Keratinocyte (primary cell): Measurements from ENCODE around the gene ST6GALNAC5. TPM values are rescaled to one million over a fixed set of nuclear protein-coding genes. Genes with fewer than 3 reads are reported as not detected.
A peak's percentile ranks its signal among the peaks of the same experiment; 100 is the strongest.

Experiments
- DNase-seq: peaks from one replicate; pipeline ENCODE4 v3.0.0-alpha.2; 2011; ENCODE audit warnings: low read depth, missing footprints, low spot score
- FAIRE-seq: peaks from 2 replicates; lab custom pipeline; 2011; peaks lifted over from hg19 to GRCh38; lab: Jason Lieb, UNC
- H2AFZ ChIP-seq: 2 replicates; pipeline ENCODE4 v1.6.0; 2012; ENCODE audit warnings: low read length, control low read depth, inconsistent platforms; ENCODE audit not compliant: control insufficient read depth
- H3K27ac ChIP-seq: 2 replicates; pipeline ENCODE4 v1.5.1; 2011; ENCODE audit warnings: low read length; ENCODE audit not compliant: control insufficient read depth, insufficient read depth
- H3K27me3 ChIP-seq: 3 replicates; pipeline ENCODE4 v1.6.0; 2011; ENCODE audit warnings: low read length; ENCODE audit not compliant: control insufficient read depth, insufficient read depth; ENCODE audit errors: extremely low read depth
- H3K36me3 ChIP-seq, 2 experiments: 2 replicates in 1 of 2; 3 replicates in 1 of 2; pipeline ENCODE4 v1.5.1; 2011; ENCODE audit warnings: low read length in 2 of 2, mild to moderate bottlenecking in 1 of 2; ENCODE audit not compliant: control insufficient read depth in 2 of 2, insufficient read depth in 2 of 2; ENCODE audit errors: extremely low read depth in 1 of 2
- H3K4me1 ChIP-seq: 3 replicates; pipeline ENCODE4 v1.5.1; 2011; ENCODE audit warnings: low read length; ENCODE audit not compliant: control insufficient read depth, insufficient read depth; ENCODE audit errors: extremely low read depth
- H3K4me2 ChIP-seq: 3 replicates; pipeline ENCODE4 v1.6.0; 2011; ENCODE audit warnings: low read depth, low read length; ENCODE audit not compliant: control insufficient read depth, insufficient read depth; ENCODE audit errors: extremely low read depth
- H3K4me3 ChIP-seq, 3 experiments: fragments of 200-600 bp in 1 of 3; sonication (generic) in 1 of 3; 2 replicates in 2 of 3; 3 replicates in 1 of 3; pipeline ENCODE4 v1.5.1; 2011 to 2016; ENCODE audit warnings: low read length in 3 of 3, mild to moderate bottlenecking in 3 of 3, control low read depth in 2 of 3, inconsistent platforms in 1 of 3, low read depth in 1 of 3, mixed read lengths in 1 of 3, mixed run types in 1 of 3, moderate library complexity in 1 of 3; ENCODE audit not compliant: control insufficient read depth in 2 of 3, insufficient read depth in 2 of 3; ENCODE audit errors: extremely low read depth in 1 of 3
- H3K79me2 ChIP-seq: 2 replicates; pipeline ENCODE4 v1.6.0; 2012; ENCODE audit warnings: low read length; ENCODE audit not compliant: control insufficient read depth, insufficient read depth
- H3K9ac ChIP-seq: 3 replicates; pipeline ENCODE4 v1.6.0; 2011; ENCODE audit warnings: low read length; ENCODE audit not compliant: control insufficient read depth, insufficient read depth; ENCODE audit errors: extremely low read depth
- H3K9me1 ChIP-seq: 3 replicates; pipeline ENCODE4 v1.6.0; 2011; ENCODE audit warnings: low read length; ENCODE audit not compliant: control insufficient read depth, insufficient read depth; ENCODE audit errors: extremely low read depth
- H3K9me3 ChIP-seq: 2 replicates; pipeline ENCODE4 v1.5.1; 2012; ENCODE audit warnings: low read depth, low read length; ENCODE audit not compliant: control insufficient read depth
- H4K20me1 ChIP-seq: 3 replicates; pipeline ENCODE4 v1.6.0; 2011; ENCODE audit warnings: low read length; ENCODE audit not compliant: control insufficient read depth, insufficient read depth; ENCODE audit errors: extremely low read depth
- CTCF ChIP-seq, 3 experiments: IDR thresholded peaks in 1 of 3; conservative IDR thresholded peaks in 1 of 3; optimal IDR thresholded peaks in 1 of 3; 2 replicates in 2 of 3; 3 replicates in 1 of 3; pipeline versions ENCODE3 to v1.5.1; 2011; ENCODE audit warnings: low read length in 3 of 3, mild to moderate bottlenecking in 3 of 3, moderate library complexity in 2 of 3, control low read depth in 1 of 3, inconsistent platforms in 1 of 3; ENCODE audit not compliant: insufficient read depth in 2 of 3; ENCODE audit errors: extremely low read depth in 1 of 3
- EZH2 ChIP-seq: IDR thresholded peaks from one replicate; pipeline ENCODE4 v1.6.1; 2012; ENCODE audit warnings: inconsistent platforms, mild to moderate bottlenecking, low read length, moderate library complexity
- dilution Hi-C: fragments of 300-500 bp; cut with MboI; formaldehyde crosslinking; loops from one replicate; pipeline ENCODE4 v1.7.0; 2020; ENCODE audit warnings: low sequenced_read_pairs; ENCODE audit not compliant: extremely low pct_ligation_motif_present
- polyA plus RNA-seq, 5 experiments: library from polyadenylated mRNA; depleted of rRNA in 3 of 5; stranded (reverse) in 3 of 5; stranded (forward) in 1 of 5; unstranded in 1 of 5; fragments of >200 nt; gene quantifications; 1 replicate in 1 of 5; 2 replicates in 3 of 5; 3 replicates in 1 of 5; pipeline versions ENCODE4 v1.2.1 to v1.2.3, GENCODE V29; 2011 to 2012; ENCODE audit warnings: missing spikeins in 2 of 5, low read depth in 1 of 5, low replicate concordance in 1 of 5

The ST6GALNAC5 gene
- polyA plus RNA-seq, 1 donor (not counting 4 experiments of a cell fraction or from before 2014, with no cell fraction given) = 12.8 TPM

- Histone ChIP-seq H3K4me3 (no peak overlapping the region), H3K9me1 (no peaks in the 10 kb centered on the region), H3K79me2 (no peaks in the 10 kb centered on the region), H3K4me2 (no peak overlapping the region), H3K9ac (no peak overlapping the region), H3K27me3 (no peaks in the 10 kb centered on the region), H2AFZ (no peak overlapping the region), H3K9me3 (no peaks in the 10 kb centered on the region), H3K4me1 (no peaks in the 10 kb centered on the region), H3K27ac (no peak overlapping the region), H3K36me3 (no peaks in the 10 kb centered on the region), H4K20me1 (no peaks in the 10 kb centered on the region)
- dilution Hi-C loops = no loop called here
- DNase-seq (no peak), FAIRE-seq (no peak)
- no peak for TF ChIP-seq EZH2
- no peak for TF ChIP-seq CTCF (optimal IDR thresholded peaks at IDR 0.05 in 1 of 3, IDR thresholded peaks at IDR 0.05 in 1 of 3, conservative IDR thresholded peaks at IDR 0.05 in 1 of 3; ENCODE audit: extremely low read depth in 1 of 3, insufficient read depth in 2 of 3, low read length in 3 of 3)
These were observed 73.5 kb downstream of the ST6GALNAC5 start for GRCh38 chr1:76940571-76941335.

DNA sequence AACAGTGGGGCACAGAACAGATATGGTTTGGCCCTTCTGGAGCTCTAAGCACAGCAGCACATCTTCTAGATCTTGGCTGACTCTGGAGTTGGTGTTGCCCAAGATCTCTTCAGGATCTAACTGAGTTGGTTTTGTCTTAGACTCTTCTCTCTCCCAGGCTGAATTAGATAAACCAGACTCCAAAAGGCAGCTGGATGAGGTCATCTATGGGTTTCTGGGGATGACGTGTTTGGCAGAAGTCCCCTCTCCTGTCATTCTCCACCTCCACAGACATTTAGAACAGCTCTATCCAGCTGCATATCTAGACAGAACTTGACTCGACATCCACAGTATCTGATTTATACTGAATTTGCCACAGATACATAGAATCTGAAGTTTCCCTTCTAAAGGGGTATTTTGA, 75.3 kb downstream of the ST6GALNAC5 start:
- Histone ChIP-seq H3K9me3 (no peaks in the 10 kb centered on the region), H3K9ac (no peak overlapping the region), H3K9me1 (no peaks in the 10 kb centered on the region), H3K79me2 (no peaks in the 10 kb centered on the region), H4K20me1 (no peaks in the 10 kb centered on the region), H3K27ac (no peak overlapping the region), H3K4me2 (no peak overlapping the region), H3K4me3 (no peak overlapping the region), H3K27me3 (no peaks in the 10 kb centered on the region), H3K36me3 (no peaks in the 10 kb centered on the region), H2AFZ (no peak overlapping the region), H3K4me1 (no peaks in the 10 kb centered on the region)
- no peak for DNase-seq
- no peak for TF ChIP-seq CTCF (optimal IDR thresholded peaks at IDR 0.05 in 1 of 3, IDR thresholded peaks at IDR 0.05 in 1 of 3, conservative IDR thresholded peaks at IDR 0.05 in 1 of 3; ENCODE audit: extremely low read depth in 1 of 3, insufficient read depth in 2 of 3, low read length in 3 of 3)
- TF ChIP-seq EZH2 = no peak
- dilution Hi-C loops = no loop called here
- peak; percentile 71 for FAIRE-seq
